K562 (cell line): ENCODE results near the gene SARS1. TPM values are rescaled to one million over a fixed set of nuclear protein-coding genes. Genes with fewer than 3 reads are reported as not detected.

ENCODE experiments used
- CHD2 ChIP-seq: IDR thresholded peaks from 2 replicates; pipeline ENCODE4 v1.6.1; 2011; ENCODE audit warnings: low read depth, low read length
- GTF2E2 ChIP-seq: fragments of 200-800 bp; sonication (Bioruptor generic); IDR thresholded peaks from 2 replicates; pipeline ENCODE4 v1.6.1; 2016; ENCODE audit warnings: missing genetic modification characterization, missing compliant biosample characterization
- MXD1 ChIP-seq: fragments of 250-450 bp; sonication (Bioruptor Pico); IDR thresholded peaks from 2 replicates; pipeline ENCODE4 v1.8.0; 2021; ENCODE audit warnings: borderline replicate concordance, mild to moderate bottlenecking, moderate library complexity; ENCODE audit not compliant: poor library complexity, severe bottlenecking
- PCBP2 ChIP-seq: fragments of 200-400 bp; formaldehyde crosslinking; IDR thresholded peaks from 2 replicates; pipeline ENCODE4 v1.6.1; 2018; ENCODE audit warnings: low read length, low read depth, mild to moderate bottlenecking, moderate library complexity; ENCODE audit not compliant: poor library complexity, severe bottlenecking
- ZBTB1 ChIP-seq: sonication (generic); formaldehyde crosslinking; IDR thresholded peaks from 2 replicates; pipeline ENCODE4 v1.8.1; 2023; ENCODE audit warnings: missing genetic modification reagents, low read depth, mild to moderate bottlenecking, borderline replicate concordance
- ZNF217 ChIP-seq: sonication (generic); formaldehyde crosslinking; IDR thresholded peaks from 2 replicates; pipeline ENCODE4 v1.8.0; 2022; ENCODE audit warnings: mild to moderate bottlenecking, missing genetic modification reagents
- ZNF518B ChIP-seq: fragments of 250-450 bp; sonication (Bioruptor Pico); IDR thresholded peaks from 2 replicates; pipeline ENCODE4 v1.5.0; 2021; ENCODE audit warnings: mild to moderate bottlenecking, moderate library complexity
- ZNF592 ChIP-seq: fragments of 450-650 bp; IDR thresholded peaks from 2 replicates; pipeline ENCODE4 v1.6.1; 2017; ENCODE audit warnings: antibody characterized with exemption, mild to moderate bottlenecking
- polyA plus RNA-seq, 8 experiments: library from polyadenylated mRNA; depleted of rRNA in 4 of 8; stranded (reverse) in 5 of 8; unstranded in 3 of 8; fragments of >200 nt; fragmentation: Nextera tagmentation in 2 of 8; fragmentation: Illumina TruSeq in 1 of 8; extraction: Ambion mirVana in 2 of 8; extraction: Trizol in 1 of 8; gene quantifications; 2 replicates each; pipeline versions ENCODE4 v1.2.1 to v1.2.3, GENCODE V29; 2011 to 2014; ENCODE audit warnings: inconsistent platforms in 1 of 8, missing spikeins in 1 of 8
- total RNA-seq, 7 experiments: library from RNA; depleted of rRNA in 6 of 7; stranded (reverse); fragments of >200 nt in 6 of 7; fragmentation: Illumina TruSeq in 2 of 7; extraction: Trizol in 2 of 7; gene quantifications; 2 replicates each; pipeline versions ENCODE4 v1.2.1 to v1.2.3, GENCODE V29; 2011 to 2021; ENCODE audit warnings: low replicate concordance in 1 of 7
- TF ChIP-seq, protein P1 (sequence below): fragments of 250-450 bp; sonication (Bioruptor Pico); IDR thresholded peaks from 2 replicates; pipeline ENCODE4 v1.4.0; 2020; ENCODE audit warnings: mild to moderate bottlenecking, moderate library complexity
- TF ChIP-seq, protein P2 (sequence below): sonication (generic); formaldehyde crosslinking; IDR thresholded peaks from 2 replicates; pipeline ENCODE4 v1.8.1; 2022; ENCODE audit warnings: missing genetic modification reagents
- TF ChIP-seq, protein P3 (sequence below): sonication (generic); formaldehyde crosslinking; IDR thresholded peaks from 2 replicates; pipeline ENCODE4 v1.8.1; 2023; ENCODE audit warnings: mild to moderate bottlenecking, missing genetic modification reagents

SARS1 gene
- total and polyA plus RNA-seq, 9 of the 15 experiments (the other 6 are each of a cell fraction or from before 2014, with no cell fraction given) = 221 to 623 (median 254) TPM

- TF ChIP-seq, protein P1, sequence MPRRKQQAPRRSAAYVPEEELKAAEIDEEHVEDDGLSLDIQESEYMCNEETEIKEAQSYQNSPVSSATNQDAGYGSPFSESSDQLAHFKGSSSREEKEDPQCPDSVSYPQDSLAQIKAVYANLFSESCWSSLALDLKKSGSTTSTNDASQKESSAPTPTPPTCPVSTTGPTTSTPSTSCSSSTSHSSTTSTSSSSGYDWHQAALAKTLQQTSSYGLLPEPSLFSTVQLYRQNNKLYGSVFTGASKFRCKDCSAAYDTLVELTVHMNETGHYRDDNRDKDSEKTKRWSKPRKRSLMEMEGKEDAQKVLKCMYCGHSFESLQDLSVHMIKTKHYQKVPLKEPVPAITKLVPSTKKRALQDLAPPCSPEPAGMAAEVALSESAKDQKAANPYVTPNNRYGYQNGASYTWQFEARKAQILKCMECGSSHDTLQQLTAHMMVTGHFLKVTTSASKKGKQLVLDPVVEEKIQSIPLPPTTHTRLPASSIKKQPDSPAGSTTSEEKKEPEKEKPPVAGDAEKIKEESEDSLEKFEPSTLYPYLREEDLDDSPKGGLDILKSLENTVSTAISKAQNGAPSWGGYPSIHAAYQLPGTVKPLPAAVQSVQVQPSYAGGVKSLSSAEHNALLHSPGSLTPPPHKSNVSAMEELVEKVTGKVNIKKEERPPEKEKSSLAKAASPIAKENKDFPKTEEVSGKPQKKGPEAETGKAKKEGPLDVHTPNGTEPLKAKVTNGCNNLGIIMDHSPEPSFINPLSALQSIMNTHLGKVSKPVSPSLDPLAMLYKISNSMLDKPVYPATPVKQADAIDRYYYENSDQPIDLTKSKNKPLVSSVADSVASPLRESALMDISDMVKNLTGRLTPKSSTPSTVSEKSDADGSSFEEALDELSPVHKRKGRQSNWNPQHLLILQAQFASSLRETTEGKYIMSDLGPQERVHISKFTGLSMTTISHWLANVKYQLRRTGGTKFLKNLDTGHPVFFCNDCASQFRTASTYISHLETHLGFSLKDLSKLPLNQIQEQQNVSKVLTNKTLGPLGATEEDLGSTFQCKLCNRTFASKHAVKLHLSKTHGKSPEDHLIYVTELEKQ (CRISPR knock-in tag) = no peak
- TF ChIP-seq ZNF217 (CRISPR knock-in tag) (no peak), MXD1 (no peak), ZBTB1 (CRISPR knock-in tag) (0 out of 2 replicates have a peak, but pooled peaks have one; percentile 42), ZNF592 (no peak), CHD2 (no peak), GTF2E2 (tag) (no peak), ZNF518B (no peak), PCBP2 (no peak)
- TF ChIP-seq, protein P2, sequence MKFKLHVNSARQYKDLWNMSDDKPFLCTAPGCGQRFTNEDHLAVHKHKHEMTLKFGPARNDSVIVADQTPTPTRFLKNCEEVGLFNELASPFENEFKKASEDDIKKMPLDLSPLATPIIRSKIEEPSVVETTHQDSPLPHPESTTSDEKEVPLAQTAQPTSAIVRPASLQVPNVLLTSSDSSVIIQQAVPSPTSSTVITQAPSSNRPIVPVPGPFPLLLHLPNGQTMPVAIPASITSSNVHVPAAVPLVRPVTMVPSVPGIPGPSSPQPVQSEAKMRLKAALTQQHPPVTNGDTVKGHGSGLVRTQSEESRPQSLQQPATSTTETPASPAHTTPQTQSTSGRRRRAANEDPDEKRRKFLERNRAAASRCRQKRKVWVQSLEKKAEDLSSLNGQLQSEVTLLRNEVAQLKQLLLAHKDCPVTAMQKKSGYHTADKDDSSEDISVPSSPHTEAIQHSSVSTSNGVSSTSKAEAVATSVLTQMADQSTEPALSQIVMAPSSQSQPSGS = no peak
- TF ChIP-seq, protein P3, sequence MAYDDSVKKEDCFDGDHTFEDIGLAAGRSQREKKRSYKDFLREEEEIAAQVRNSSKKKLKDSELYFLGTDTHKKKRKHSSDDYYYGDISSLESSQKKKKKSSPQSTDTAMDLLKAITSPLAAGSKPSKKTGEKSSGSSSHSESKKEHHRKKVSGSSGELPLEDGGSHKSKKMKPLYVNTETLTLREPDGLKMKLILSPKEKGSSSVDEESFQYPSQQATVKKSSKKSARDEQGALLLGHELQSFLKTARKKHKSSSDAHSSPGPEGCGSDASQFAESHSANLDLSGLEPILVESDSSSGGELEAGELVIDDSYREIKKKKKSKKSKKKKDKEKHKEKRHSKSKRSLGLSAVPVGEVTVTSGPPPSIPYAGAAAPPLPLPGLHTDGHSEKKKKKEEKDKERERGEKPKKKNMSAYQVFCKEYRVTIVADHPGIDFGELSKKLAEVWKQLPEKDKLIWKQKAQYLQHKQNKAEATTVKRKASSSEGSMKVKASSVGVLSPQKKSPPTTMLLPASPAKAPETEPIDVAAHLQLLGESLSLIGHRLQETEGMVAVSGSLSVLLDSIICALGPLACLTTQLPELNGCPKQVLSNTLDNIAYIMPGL (CRISPR knock-in tag) = no peak
Measured at GRCh38 chr1:109282497-109282951, 68.8 kb downstream of the SARS1 start (continued).
